HG02970 (cell line): Measurements from ENCODE around the gene SLITRK3.
"Not testable (repeated sequence)": the region's sequence is repeated elsewhere in the genome, so short reads cannot be mapped to it uniquely, and the experiment has no call there.

ENCODE experiments used
- ATAC-seq: cut with Tn5 transposase; IDR thresholded peaks from one replicate; pipeline ENCODE4 v1.9.1; 2021; ENCODE audit warnings: mild to moderate bottlenecking, moderate library complexity, moderate number of reproducible peaks; ENCODE audit not compliant: unreplicated experiment, low FRiP score

SLITRK3 gene

GRCh38 chr3:165193366-165194254, 2.6 kb downstream of the SLITRK3 start:
- ATAC-seq: no peak

- ATAC-seq: no peak
Measured at GRCh38 chr3:165192610-165193192, 3.5 kb downstream of the SLITRK3 start.

- ATAC-seq: no peak
Measured at GRCh38 chr3:165191491-165191890, 4.7 kb downstream of the SLITRK3 start.

- no peak for ATAC-seq
Measured at GRCh38 chr3:165188452-165188851, 7.7 kb downstream of the SLITRK3 start.

GRCh38 chr3:165185707-165186327, 10.4 kb downstream of the SLITRK3 start:
- ATAC-seq: peak; percentile 94

GRCh38 chr3:165181556-165181955, 14.6 kb downstream of the SLITRK3 start:
- no peak for ATAC-seq

- ATAC-seq: no peak
Measured at GRCh38 chr3:165170236-165170635, 25.9 kb downstream of the SLITRK3 start.

- ATAC-seq: no peak
Measured at GRCh38 chr3:165169368-165169767, 26.8 kb downstream of the SLITRK3 start.

- no peak for ATAC-seq
Measured at GRCh38 chr3:165162883-165163282, 33.3 kb downstream of the SLITRK3 start.

GRCh38 chr3:165159760-165160421, 36.3 kb downstream of the SLITRK3 start:
- no peak for ATAC-seq

- ATAC-seq: no peak
Measured at GRCh38 chr3:165158011-165158410, 38.2 kb downstream of the SLITRK3 start.

GRCh38 chr3:165156757-165157420, 39.3 kb downstream of the SLITRK3 start:
- no peak for ATAC-seq

- ATAC-seq: no peak
Measured at GRCh38 chr3:165148876-165149441, 47.2 kb downstream of the SLITRK3 start.

- no peak for ATAC-seq
Measured at GRCh38 chr3:165144271-165144670, 51.9 kb downstream of the SLITRK3 start.

GRCh38 chr3:165139918-165140317, 56.3 kb downstream of the SLITRK3 start:
- ATAC-seq: not testable (repeated sequence)
